ENCODE measurements around the gene ALOX5.
A peak's percentile ranks its signal among the peaks of the same experiment; 100 is the strongest.
"Not testable (repeated sequence)": the region's sequence is repeated elsewhere in the genome, so short reads cannot be mapped to it uniquely, and the experiment has no call there.

ALOX5 gene

GRCh38 chr10:45374350-45375052 lies 485 bp downstream of the ALOX5 start:
- peak; percentile 1 to 24 for DNase-seq

- DNase-seq, result peak; percentile 3 to 48
These were observed 1.1 kb downstream of the ALOX5 start for GRCh38 chr10:45375101-45375500.

GRCh38 chr10:45375716-45376231 lies 1.8 kb downstream of the ALOX5 start:
- DNase-seq, result peak; percentile 64 to 79

- DNase-seq, result peak; percentile 10 to 26
These were observed 2.4 kb downstream of the ALOX5 start for GRCh38 chr10:45376371-45376801.

GRCh38 chr10:45377321-45377720 lies 3.3 kb downstream of the ALOX5 start:
- no peak for DNase-seq

- DNase-seq, result no peak
These were observed 3.8 kb downstream of the ALOX5 start for GRCh38 chr10:45377858-45378257.

- no peak for DNase-seq
These were observed 5.1 kb downstream of the ALOX5 start for GRCh38 chr10:45378914-45379726.

- DNase-seq, result no peak
These were observed 6.0 kb downstream of the ALOX5 start for GRCh38 chr10:45379891-45380540.

- no peak for DNase-seq
These were observed 7.0 kb downstream of the ALOX5 start for GRCh38 chr10:45380903-45381620.

- DNase-seq, result no peak
These were observed 8.6 kb downstream of the ALOX5 start for GRCh38 chr10:45382591-45382990.

- DNase-seq, result no peak
These were observed 9.8 kb downstream of the ALOX5 start for GRCh38 chr10:45383682-45384330.

- no peak for DNase-seq
These were observed 12.6 kb downstream of the ALOX5 start for GRCh38 chr10:45386657-45387056.

- DNase-seq, result no peak
These were observed 13.3 kb downstream of the ALOX5 start for GRCh38 chr10:45387096-45387893.

- not testable (repeated sequence) for DNase-seq
These were observed 15.7 kb downstream of the ALOX5 start for GRCh38 chr10:45389671-45390070.

GRCh38 chr10:45391636-45392035 lies 17.6 kb downstream of the ALOX5 start:
- DNase-seq, result not testable (repeated sequence)

- no peak for DNase-seq
These were observed 21.5 kb downstream of the ALOX5 start for GRCh38 chr10:45395554-45395953.

GRCh38 chr10:45398595-45398994 lies 24.6 kb downstream of the ALOX5 start:
- no peak for DNase-seq

- no peak for DNase-seq
These were observed 25.1 kb downstream of the ALOX5 start for GRCh38 chr10:45399113-45399512.

GRCh38 chr10:45403151-45403550 lies 29.1 kb downstream of the ALOX5 start:
- DNase-seq, result no peak

- no peak for DNase-seq
These were observed 30.2 kb downstream of the ALOX5 start for GRCh38 chr10:45404087-45404769.

GRCh38 chr10:45404770-45405120 lies 30.7 kb downstream of the ALOX5 start:
- DNase-seq, result no peak
